Measurements from ENCODE around the gene RHBDF2.
A peak's percentile ranks its signal among the peaks of the same experiment; 100 is the strongest.

Gene RHBDF2

DNA sequence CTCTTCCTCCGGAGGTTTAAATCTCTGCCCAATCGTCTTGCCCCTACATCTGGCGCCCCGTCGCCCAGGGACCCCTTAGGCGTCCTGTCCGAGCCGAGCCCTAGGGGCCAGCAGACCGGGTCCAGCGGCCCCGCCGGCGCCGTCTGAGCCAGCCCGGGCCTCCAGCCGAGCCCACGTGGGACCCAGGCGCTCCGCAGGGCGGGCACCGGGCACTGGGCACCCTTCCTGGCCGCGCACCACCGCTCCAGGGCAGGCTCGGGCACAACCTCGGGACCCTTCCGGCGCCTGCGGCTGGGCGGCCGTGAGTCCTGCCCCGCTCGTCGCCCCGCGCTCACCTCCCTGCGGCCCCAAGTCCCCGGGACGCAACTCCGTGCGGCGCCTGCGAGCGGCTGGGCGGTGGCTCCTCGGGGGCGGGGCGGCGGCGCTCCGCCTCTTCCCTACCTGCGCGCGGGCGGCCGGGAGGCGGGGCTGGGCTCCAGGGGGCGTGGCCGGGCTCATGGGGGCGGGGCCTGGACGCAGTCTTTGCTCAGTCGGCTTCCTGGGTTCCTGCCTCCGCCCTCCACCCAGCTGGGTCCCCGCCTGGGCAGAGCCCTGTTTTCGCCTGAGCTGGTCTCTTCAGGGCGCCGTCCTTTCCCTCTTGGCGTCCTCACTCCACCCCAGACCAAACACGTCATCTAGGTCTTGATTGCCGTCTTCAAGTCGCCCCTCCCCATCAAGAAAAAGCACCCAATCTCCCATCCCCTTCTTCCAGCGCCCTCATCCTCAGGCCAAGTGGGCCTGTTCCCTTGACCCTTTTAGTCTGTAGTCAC is at the start of gene RHBDF2:
Gene RHBDF2 (minus strand): TSS at position 406 of the 809 bp plus-strand sequence. CDS start 19,899 bp downstream, outside the sequence.
- DNase-seq (ENCODE audit: low read depth): peak; percentile 84

- no peak for DNase-seq (ENCODE audit: low read depth)
Observed at GRCh38 chr17:76549539-76549938, 48.3 kb upstream of the RHBDF2 start.

- DNase-seq (ENCODE audit: low read depth): no peak
Observed at GRCh38 chr17:76549215-76549518, 47.9 kb upstream of the RHBDF2 start.

DNA sequence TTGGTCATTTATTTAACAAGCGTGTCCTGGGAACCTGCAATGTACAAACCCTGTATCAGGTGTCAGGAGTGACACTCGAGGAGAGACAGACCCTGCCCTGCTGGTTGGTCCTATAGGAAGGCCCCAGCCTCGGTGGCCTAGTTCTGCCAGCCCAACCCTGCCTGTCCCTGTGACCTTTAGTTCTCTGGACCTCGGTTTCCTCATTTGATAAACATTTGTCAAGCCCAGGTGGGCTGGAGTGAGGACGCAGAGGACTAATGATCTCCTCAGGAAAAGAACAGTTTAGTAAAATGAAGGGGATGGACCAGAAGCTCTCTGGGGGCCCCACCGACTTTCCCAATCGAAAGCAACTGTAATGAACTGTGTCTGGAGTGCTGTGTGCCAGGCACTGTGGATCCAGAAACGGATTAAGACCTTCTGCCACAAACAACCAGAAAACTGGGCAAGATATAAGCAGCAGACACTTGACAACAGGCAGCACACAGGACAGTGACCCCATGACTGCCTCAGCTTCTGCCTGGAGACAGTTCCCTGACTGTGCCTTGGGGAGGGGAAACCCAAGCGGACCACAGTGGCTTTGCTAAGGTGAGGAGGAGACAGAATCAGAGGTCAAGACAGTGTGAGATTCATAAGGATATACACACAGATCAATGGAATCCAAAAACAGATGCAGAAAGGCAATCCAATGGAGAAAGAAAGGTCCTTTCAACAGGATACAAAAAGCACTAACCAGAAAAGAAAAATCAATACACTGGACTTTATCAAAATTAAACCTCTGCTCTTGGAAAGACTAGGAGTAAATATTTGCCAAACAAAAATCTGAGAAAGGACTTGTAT is 47.4 kb upstream of the RHBDF2 start:
- no peak for DNase-seq (ENCODE audit: low read depth)

DNA sequence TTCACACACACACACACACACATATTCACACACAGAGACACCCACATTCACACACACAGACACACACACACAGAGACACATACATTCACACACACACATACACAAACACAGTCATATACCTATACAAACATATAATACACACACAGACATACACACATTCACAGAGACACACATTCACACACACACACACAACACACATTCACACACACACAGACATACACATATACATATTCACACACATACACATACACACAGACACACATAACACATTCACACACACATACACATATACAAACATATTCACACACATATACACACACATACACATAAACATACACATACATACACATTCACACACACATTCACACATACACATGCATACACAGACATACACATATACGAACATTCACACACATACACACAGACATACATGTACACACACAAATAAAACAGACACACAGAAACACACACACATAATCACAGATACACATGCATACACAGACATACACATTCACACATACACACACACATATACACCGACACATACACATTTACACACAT is 46.5 kb upstream of the RHBDF2 start:
- no peak for DNase-seq (ENCODE audit: low read depth)

DNA sequence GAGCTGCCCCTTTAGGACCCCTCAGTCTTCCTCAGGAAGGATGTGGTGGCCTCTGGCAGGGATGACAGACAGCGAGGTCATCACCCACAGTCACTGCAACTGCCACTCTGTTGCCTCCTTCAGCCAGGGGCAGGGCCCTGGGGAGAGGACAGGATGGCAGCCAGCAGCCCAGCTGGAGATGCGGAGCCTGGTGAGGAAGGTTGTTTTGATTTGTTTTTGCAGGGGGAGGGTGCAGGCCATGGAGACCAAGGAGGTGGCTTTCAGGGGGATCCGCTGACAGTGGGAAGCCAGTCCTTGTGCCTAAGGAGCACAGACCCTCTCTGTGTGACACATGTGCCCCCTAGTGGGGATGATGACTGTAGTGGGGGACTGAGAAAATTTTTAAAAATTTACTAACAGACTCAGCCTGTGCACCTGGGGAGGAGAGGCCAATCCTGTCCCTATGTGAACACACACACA is 46.0 kb upstream of the RHBDF2 start:
- peak; percentile 88 for DNase-seq (ENCODE audit: low read depth)

DNA sequence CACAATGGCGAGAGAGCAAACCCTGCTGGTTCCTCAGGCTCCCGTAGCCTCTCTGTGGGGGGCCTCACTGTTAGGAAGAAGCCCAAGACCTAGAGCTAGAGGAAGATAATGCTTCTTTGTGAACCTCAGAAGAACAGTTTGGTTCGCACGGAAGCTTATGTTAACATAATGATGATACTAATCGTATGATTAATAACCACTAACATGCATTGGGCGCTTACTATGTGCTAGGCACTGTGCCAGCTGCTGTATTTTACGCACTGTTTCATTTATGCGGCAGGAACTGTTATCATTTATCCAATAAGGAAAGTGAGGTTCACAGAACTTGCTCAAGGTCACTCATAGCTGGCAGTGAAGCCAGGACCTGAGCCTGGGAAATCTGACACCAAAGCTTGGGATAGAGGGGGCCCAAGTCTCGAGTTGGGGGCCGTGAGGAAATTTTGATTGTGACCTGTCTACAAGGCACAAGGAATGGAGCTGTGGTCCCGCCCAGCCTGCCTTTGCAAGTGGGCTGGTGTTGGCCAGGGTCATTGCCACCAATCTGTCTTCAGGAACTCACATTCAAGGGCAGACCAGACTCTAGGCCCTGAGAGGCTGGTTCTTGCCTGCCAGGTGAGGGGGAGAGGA is 45.4 kb upstream of the RHBDF2 start:
- DNase-seq (ENCODE audit: low read depth): peak; percentile 100

- DNase-seq (ENCODE audit: low read depth): no peak
Observed at GRCh38 chr17:76545918-76546555, 44.8 kb upstream of the RHBDF2 start.

DNA sequence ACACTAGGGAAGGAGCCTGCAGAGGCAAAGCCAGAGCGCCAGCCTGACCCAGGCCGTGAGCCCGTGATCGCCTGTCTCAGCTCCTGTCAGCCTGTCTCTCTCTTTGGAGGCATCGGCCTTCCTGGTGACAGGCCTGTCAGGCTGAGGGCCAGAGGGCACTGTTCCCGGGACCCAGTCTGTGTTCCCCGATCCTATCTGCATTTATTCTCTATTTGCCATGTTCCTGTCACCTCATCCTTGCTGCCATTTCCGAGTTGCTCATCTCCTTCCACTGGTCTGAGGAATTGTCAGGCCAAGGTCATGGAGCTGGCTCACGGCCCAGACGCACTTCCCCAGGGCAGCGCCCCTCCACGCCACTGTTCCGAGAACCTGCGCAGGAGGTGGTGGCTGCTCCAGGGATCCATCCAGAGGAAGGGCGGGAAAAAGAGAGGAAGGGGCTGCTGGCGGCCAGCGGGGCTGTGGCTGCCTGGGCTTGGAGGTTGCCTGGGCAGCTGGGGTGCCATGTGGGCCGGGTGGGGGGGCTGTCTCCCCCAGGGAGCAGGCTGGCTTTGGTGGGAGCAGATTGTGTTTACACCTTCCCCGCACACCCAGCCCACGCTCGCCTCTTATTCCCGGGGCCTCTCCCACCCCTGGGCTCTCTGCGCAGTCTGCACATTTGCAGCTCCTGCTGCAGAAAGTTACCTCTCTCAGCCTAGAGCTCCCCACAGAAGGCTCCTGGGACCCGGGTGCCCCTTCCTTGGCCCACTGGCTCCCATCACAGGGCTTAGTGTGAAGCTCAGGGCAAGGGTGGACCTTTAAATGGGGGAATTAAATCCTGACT is 43.5 kb upstream of the RHBDF2 start:
- no peak for DNase-seq (ENCODE audit: low read depth)

DNA sequence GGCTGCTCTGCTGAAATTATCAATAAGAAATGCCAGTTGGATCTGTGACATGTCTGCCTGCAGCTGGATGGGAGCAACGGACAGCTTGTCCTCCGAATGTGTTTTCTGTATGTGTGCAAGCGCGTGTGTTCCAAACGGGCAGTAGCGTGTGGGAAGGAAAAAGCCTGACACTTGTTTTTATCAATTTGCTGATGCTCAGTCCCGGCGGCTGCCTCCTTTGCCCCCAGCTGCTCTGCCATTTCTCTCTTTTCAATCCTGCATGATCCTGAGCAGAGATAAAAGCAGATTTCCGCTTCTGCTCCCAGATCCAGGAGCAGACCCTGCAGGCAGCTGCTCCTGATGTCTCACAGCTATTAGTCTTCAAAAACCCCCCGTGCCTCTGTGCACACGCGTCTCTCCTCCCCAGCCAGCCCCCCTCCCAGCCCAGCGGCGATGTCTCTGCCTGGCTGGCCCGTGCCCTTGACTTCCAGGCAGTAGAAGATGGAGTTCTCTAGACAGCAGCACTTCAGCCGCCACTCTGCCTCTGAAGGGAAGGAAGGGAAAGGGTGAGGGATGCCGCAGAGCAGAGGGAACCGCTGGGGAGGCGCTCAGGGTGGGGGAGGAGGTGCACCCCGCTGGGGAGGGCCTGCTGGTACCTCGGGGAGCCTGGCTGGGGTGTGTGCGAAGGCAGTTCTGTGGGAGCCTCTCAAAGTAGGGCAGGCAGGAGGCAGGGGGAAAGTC is 42.8 kb upstream of the RHBDF2 start:
- no peak for DNase-seq (ENCODE audit: low read depth)

DNA sequence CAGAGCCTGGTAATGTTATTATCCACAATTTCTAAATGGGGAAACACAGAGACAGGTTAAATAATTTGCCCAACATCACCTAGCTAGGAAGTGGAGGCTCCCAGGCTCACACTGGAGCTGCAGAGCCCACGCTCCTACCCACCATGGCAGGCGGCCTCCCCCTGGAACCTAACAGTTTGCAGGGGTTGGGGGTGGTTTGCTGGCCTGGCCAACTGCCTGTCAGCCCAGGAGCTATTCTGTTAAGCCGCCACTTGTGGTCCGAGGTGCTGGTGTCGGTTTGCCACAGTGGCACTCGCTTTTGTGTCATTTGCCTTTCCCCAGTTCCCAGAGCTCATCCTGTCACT is 42.2 kb upstream of the RHBDF2 start:
- DNase-seq (ENCODE audit: low read depth): no peak

- no peak for DNase-seq (ENCODE audit: low read depth)
Observed at GRCh38 chr17:76542984-76543383, 41.8 kb upstream of the RHBDF2 start.

DNA sequence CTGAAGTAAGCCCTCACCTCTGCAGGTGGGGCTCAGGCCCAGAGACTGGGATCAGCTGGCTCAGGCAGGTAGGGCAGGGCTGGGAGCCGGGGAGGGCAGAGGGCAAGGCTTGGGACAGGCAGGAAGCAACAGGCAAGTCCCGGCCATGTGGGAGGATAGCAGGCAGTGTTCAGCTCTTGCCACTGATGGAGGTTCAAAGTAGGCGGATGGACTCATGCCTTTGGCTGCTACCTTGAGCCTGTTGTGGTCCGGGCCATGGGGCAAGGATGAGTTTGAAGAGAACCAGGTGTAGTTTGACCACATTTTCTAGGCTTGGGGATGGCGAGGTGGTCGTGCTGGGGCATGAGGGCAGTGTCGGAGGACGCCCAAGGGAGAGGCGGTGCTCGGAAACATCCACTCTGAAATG is 41.3 kb upstream of the RHBDF2 start:
- DNase-seq (ENCODE audit: low read depth): no peak

DNA sequence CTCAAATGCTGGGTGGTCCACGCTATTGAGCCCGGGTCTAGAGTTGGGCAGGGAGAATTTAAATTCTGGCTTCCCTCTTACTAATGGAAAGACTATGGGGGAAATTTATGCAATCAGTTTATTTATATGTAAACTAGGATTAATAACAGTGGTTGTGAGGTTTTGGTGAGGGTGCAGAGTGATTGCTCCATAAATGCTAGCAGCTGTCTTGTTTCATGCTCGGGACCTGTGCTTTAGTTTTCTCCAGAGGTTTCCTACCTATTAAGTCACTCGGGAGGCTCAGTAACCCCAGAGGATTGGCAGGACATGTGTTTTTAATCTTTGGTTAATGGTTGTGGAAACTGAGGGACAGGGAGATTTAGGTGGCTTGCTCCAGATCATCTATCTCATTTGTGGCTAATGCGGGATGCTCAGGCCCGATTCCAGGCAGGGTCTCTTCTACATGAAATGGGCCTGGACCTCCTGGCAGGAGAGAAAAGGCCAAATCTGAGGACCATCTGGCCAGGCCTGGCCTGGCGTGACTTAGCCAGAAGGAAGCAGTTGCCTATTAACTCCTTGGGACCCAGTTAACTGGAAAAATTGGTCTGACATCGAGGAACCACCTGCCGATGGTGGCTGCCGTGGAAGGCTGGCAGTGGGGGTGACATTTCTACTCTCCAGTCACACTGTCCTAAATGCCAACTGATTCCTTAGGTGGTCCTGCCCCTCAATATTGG is 40.7 kb upstream of the RHBDF2 start:
- no peak for DNase-seq (ENCODE audit: low read depth)

DNA sequence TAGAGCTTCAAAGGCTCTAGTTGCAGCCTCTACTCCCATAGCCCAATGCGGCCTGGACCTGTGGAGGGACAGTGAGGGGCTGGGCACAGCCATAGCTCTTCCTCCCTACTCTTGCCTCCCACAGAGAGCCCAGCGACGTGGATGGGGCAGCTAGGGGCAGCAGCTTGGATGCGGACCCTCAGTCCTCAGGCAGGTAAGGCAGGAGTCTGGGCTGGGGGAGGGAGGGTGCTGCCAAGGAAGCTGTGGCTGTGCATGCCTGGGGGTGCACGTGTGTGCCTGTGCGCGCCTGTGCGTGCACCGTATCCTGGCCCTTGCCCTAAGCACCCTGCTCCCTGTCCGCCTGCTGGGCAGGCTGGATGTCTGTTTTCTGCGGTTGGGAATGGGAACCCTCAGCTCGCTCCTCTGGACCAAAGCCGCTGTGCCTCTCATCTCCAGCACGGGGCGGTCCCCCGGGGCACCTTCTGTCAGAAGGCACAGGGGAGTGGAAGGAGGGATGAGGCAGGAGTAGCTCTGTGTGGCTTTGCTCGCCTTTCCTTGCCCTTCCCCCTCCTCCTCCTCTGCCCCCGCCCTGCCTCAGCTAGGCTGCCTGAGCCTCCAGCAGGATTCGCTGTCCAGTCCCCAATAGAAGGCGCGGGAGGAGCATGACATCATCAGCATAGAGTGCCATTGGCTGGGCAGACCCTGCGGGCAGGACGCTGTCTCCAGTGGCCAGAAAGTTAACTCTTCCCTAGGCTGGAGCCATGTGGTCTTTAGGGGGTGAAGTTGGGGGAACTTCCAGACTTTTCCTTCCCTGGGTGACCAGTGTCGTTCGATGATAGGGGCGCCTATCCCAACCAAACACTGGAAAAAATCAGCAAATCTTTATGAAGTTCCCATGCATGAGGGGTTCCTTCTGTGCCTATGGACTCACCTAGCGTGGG is 39.4 kb upstream of the RHBDF2 start:
- peak; percentile 98 for DNase-seq (ENCODE audit: low read depth)

DNA sequence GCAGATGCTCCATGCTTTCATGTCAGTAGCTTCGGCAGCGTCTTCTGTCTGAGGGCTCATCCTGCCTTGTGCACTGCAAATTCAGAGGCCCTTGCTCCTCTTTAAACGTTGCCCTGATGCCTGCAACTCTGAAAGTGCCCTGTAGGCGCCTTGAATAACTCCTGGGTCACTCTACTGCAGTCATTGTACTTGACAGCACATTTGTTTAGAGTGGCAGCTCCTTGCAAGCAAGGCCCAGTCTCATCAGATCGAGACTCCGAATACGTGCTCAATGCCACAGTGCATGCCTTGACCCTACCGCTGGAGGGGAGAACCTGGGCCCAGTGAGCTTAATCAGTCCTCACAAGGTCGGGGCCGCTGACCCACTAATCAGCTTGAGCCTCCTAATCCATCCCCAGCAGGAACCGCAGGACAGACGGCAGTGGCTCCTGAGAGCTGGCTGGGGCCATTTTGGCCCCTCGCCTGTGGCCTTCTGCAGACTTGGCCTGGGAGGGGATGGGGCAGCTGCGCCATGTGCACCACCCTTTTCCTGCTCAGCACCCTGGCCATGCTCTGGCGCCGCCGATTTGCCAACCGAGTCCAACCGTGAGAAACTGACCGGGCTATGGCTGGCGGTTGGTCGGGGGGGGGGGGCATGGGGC is 38.5 kb upstream of the RHBDF2 start, which contains the start of gene PRCD:
Gene PRCD (plus strand): TSS at position 414 of the 641 bp plus-strand sequence. CDS start 98 bp downstream, at position 512.
- peak; percentile 47 for DNase-seq (ENCODE audit: low read depth)

DNA sequence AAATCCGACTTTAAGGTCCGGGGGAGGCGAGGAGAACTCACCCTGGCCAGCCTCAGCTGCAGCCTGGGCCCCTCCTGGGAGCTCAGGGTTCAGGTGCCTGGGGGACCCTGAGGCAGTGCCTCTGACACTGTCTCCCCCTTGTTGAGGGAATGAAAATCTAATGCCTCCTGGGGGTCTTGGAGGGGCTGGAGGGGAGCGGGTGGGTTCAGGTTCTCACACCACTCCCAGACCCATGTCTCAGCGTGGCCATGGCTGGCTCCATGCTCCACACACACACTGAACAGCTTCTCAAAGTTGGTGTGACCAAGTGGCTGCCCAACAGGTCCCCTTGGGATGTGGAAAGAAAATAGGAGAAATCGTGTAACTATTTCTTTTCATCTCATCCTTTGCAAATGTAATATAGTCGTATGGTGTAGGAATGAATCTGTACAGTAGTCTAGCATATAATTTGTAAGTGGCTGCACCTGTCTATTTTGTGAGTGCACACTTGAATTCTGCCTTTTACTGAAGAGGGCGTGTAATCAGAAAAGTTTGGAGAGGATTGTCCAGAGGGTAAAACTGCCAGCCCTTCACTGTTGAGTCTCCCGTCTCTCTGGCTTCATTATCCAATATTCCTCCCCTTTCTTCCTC is 37.8 kb upstream of the RHBDF2 start:
- DNase-seq (ENCODE audit: low read depth): no peak

All from ELR (cell line).